GM12873 (cell line): ENCODE results near the gene VSTM2B.

Experiments used
- TF ChIP-seq, protein P1 (sequence below): IDR thresholded peaks from 2 replicates; pipeline ENCODE4 v1.5.1; 2012; ENCODE audit warnings: low read depth, mild to moderate bottlenecking, moderate library complexity, low read length, control low read depth; ENCODE audit not compliant: insufficient read depth; ENCODE audit errors: missing control alignments

VSTM2B gene

DNA sequence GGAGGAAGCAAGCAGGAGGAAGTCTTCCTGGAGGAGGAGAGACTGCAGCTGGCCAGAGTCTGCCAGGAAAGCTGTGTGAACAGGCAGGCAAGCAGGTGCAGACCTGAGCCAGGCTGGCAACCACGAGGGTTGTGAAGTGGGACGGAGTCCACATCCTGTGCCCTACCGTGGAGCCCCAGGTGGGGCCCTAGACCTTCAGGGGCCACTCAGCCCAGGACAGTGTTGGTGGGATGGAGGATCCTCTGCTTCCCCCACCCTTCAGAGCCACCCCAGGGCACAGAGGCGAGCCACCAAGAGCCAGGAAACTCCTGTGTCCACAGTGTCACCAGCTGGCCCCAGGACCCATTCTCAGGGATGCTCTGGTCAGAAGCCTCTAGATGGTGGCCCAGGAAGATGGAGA lies 8.4 kb upstream of the VSTM2B start:
- TF ChIP-seq, protein P1, sequence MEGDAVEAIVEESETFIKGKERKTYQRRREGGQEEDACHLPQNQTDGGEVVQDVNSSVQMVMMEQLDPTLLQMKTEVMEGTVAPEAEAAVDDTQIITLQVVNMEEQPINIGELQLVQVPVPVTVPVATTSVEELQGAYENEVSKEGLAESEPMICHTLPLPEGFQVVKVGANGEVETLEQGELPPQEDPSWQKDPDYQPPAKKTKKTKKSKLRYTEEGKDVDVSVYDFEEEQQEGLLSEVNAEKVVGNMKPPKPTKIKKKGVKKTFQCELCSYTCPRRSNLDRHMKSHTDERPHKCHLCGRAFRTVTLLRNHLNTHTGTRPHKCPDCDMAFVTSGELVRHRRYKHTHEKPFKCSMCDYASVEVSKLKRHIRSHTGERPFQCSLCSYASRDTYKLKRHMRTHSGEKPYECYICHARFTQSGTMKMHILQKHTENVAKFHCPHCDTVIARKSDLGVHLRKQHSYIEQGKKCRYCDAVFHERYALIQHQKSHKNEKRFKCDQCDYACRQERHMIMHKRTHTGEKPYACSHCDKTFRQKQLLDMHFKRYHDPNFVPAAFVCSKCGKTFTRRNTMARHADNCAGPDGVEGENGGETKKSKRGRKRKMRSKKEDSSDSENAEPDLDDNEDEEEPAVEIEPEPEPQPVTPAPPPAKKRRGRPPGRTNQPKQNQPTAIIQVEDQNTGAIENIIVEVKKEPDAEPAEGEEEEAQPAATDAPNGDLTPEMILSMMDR = no peak

DNA sequence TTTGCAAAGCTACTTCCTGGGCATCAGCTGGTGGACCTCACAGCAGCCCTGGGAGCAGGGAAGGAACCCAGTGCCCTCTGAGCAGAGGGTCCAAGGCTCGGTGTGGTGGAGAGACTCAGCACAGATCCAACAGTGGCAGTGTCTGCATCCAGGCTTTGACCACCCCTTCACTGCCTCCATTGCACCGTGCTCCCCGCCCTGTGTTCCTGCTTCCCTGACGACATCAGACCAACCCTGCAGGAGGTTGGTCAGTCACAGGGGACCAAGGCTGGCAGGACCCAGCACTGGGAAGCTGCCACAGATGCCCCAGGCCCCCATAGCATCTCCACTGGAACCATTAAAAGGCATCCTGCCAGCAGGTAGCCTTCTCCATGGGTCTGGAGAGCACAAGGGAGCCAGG lies 7.8 kb upstream of the VSTM2B start:
- TF ChIP-seq, protein P1 = no peak

DNA sequence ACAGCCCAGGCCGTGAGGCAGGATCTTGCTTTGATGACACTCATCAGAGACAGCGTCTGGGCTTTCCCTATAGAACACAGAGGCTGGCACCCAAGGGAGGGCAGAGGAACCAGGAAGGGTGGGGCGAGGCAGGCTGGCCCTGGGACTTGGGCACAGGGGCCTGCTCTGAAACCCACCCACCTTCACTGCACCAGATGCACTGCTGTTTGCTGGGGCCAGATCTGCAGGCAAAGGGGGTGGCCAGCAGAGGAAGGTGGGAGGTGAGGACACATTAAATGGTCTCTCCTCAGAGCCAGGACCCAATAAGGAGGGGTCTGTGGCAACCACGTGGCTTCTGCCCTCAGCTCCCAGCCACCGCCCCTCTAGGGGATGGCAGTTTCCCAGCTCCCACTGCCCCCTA lies 6.6 kb upstream of the VSTM2B start:
- TF ChIP-seq, protein P1 = no peak

DNA sequence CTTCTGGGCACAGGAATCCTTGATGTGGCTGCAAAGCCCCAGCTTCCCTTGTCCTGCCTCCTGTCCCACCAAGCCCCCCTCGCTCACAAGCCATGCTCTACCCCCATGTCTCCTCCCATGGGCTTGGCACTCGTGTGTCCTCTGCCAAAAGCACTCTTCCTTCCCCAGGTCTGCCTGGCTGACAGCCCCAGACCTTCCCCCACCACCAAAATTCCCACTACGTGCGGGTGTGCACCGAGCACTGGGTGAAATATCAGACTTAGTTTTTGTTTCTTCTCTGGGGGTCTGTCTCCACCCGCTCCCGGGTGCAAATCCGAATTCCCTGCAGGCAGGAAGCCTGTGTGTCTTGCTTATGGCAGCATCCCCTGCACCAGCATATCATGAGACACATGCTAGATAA lies 5.9 kb upstream of the VSTM2B start:
- TF ChIP-seq, protein P1 = no peak

DNA sequence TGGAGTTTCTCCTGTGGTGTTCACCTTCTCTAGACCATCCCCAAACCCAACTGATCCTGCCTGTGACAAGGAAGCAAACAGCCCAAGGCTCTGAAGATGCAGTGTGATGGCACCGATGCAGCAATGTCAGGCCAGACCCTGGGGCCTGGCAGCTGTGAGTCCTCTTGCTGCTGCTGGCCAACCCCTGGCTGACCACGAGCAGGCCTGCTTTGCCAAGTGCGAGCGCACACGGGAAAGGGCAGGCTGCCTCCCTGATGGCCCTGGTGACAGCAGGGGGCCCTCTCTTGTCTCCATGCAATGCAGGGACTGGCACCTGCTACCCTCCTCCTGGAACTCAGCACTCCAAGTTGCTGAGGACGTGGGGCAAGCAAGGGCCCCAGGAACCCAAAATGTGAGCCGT lies 5.4 kb upstream of the VSTM2B start:
- TF ChIP-seq, protein P1 = no peak

DNA sequence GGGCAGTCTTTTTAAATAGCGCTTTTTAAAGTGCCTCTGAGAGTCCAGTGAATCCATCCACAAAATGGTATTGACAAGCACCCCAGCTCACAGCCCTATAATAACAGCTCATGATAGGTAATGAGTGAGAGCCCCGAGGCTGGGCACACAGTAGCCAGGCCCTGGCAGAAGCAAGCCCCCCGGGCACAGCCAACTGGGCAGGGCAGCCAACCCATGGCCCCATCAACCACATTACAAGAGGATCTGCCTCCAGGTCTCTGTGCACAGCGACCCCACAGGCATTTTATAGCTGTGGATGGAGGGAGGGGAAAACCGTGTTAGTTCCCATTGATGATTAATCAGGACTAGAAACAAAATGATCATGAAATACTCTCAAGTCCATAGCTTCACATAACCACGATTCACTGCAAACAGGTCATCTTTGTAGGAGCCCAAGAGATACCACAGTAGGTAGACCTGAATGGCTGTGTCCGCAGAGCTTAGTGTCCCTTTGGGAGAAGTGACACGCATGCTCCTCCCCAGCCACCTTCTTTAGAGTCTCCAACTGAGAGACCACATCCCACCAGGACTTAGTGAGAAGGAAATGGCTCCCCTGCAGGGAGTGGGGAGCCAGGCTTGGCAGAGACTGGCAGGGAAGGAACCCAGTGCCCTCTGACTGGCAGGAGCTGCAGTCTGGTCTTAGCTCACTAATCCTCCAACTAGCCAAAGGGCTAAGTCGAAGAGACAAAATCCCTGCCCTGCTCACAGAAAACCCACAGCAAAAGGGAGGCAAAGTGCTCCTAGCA lies 4.3 kb upstream of the VSTM2B start:
- TF ChIP-seq, protein P1 = no peak

DNA sequence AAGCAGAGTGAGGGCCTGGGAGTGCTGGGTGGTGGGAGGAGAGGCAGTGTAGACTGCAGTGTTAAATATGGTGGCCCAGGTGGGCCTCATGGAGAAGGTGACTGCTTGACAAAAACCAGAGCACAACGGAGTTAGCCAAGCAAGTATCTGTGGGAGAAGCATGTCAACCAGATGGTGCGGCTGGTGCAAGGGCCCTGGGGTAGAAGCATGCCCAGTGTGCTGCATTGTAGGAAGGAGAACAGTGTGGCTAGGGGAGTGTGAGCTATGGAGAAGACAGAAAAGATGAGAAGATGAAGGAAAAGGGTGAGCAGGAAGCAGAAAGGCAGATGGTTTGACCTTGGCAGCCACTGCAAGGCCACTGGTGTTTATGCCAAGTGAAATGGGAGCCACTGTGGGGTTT lies 2.2 kb upstream of the VSTM2B start:
- TF ChIP-seq, protein P1 = no peak
